Measurements from ENCODE around the gene L3MBTL2.

The L3MBTL2 gene

GRCh38 chr22:41240377-41241132 is 35.4 kb downstream of the L3MBTL2 start, which contains the start of gene CHADL:
TSS of gene CHADL (minus strand) at chr22:41240931. CDS start at chr22:41240881, 50 bp downstream.
- no peak within 1 kb of the TSS for H3K4me3 ChIP-seq (ENCODE audit: low read depth, low read length)
- no peak for DNase-seq (ENCODE audit: low read depth)
- no peak for TF ChIP-seq CTCF (IDR thresholded peaks at IDR 0.05; ENCODE audit: insufficient read depth, low read depth, low read length, missing control alignments)

- DNase-seq (ENCODE audit: low read depth) = no peak
- no peak for TF ChIP-seq CTCF (IDR thresholded peaks at IDR 0.05; ENCODE audit: insufficient read depth, low read depth, low read length, missing control alignments)
- H3K4me3 ChIP-seq (ENCODE audit: low read depth, low read length) = no peak overlapping the region
Measured at GRCh38 chr22:41241133-41241676, 36.1 kb downstream of the L3MBTL2 start.

GRCh38 chr22:41242396-41243117 is 37.4 kb downstream of the L3MBTL2 start:
- DNase-seq (ENCODE audit: low read depth) = no peak
- no peak overlapping the region for H3K4me3 ChIP-seq (ENCODE audit: low read depth, low read length)
- no peak for TF ChIP-seq CTCF (IDR thresholded peaks at IDR 0.05; ENCODE audit: insufficient read depth, low read depth, low read length, missing control alignments)

GRCh38 chr22:41243361-41243760 is 38.2 kb downstream of the L3MBTL2 start:
- no peak for TF ChIP-seq CTCF (IDR thresholded peaks at IDR 0.05; ENCODE audit: insufficient read depth, low read depth, low read length, missing control alignments)
- DNase-seq (ENCODE audit: low read depth) = no peak
- no peak overlapping the region for H3K4me3 ChIP-seq (ENCODE audit: low read depth, low read length)

- H3K4me3 ChIP-seq (ENCODE audit: low read depth, low read length) = no peak overlapping the region
- no peak for TF ChIP-seq CTCF (IDR thresholded peaks at IDR 0.05; ENCODE audit: insufficient read depth, low read depth, low read length, missing control alignments)
- DNase-seq (ENCODE audit: low read depth) = no peak
Measured at GRCh38 chr22:41245917-41246499, 40.9 kb downstream of the L3MBTL2 start.

- TF ChIP-seq CTCF (IDR thresholded peaks at IDR 0.05; ENCODE audit: insufficient read depth, low read depth, low read length, missing control alignments) = no peak
- no peak for DNase-seq (ENCODE audit: low read depth)
- H3K4me3 ChIP-seq (ENCODE audit: low read depth, low read length) = no peak overlapping the region
Measured at GRCh38 chr22:41247703-41248102, 42.6 kb downstream of the L3MBTL2 start.
